HUDEP-2 (cell line): ENCODE data around the gene BANP.
"Not testable (repeated sequence)": the region's sequence is repeated elsewhere in the genome, so short reads cannot be mapped to it uniquely, and the experiment has no call there.

Source experiments
- DNase-seq, 76 experiments: peaks; one replicate each; lab custom pipeline; 2025; ENCODE audit not compliant: unreplicated experiment in 76 of 76; lab: John Stamatoyannopoulos, UW

Gene BANP

GRCh38 chr16:88076211-88076931 is 125.1 kb downstream of the BANP start:
- no peak for DNase-seq

GRCh38 chr16:88076932-88077320 is 125.7 kb downstream of the BANP start:
- not testable (repeated sequence) for DNase-seq

GRCh38 chr16:88077328-88078108 is 126.3 kb downstream of the BANP start:
- no peak for DNase-seq

- DNase-seq: no peak
Measured at GRCh38 chr16:88078111-88078775, 127.0 kb downstream of the BANP start.

GRCh38 chr16:88083582-88083981 is 132.3 kb downstream of the BANP start:
- no peak for DNase-seq

- no peak for DNase-seq
Measured at GRCh38 chr16:88084881-88085280, 133.6 kb downstream of the BANP start.

- DNase-seq: peak in 1 of 76 experiments; percentile 5
Measured at GRCh38 chr16:88086571-88087516, 135.6 kb downstream of the BANP start.

- no peak for DNase-seq
Measured at GRCh38 chr16:88087517-88087877, 136.3 kb downstream of the BANP start.

- DNase-seq: no peak
Measured at GRCh38 chr16:88088161-88088581, 136.9 kb downstream of the BANP start.

GRCh38 chr16:88088611-88089010 is 137.4 kb downstream of the BANP start:
- not testable (repeated sequence) for DNase-seq

- not testable (repeated sequence) for DNase-seq
Measured at GRCh38 chr16:88089071-88089470, 137.8 kb downstream of the BANP start.

- DNase-seq: not testable (repeated sequence)
Measured at GRCh38 chr16:88089632-88090376, 138.6 kb downstream of the BANP start.

GRCh38 chr16:88090377-88091175 is 139.3 kb downstream of the BANP start:
- DNase-seq: not testable (repeated sequence)

- DNase-seq: not testable (repeated sequence)
Measured at GRCh38 chr16:88091221-88091971, 140.2 kb downstream of the BANP start.

GRCh38 chr16:88091972-88092302 is 140.7 kb downstream of the BANP start:
- not testable (repeated sequence) for DNase-seq

- DNase-seq: not testable (repeated sequence)
Measured at GRCh38 chr16:88092791-88093555, 141.7 kb downstream of the BANP start.

GRCh38 chr16:88093556-88094252 is 142.5 kb downstream of the BANP start:
- not testable (repeated sequence) for DNase-seq
